Measurements from ENCODE around the gene PRKCQ.

The PRKCQ gene

DNA sequence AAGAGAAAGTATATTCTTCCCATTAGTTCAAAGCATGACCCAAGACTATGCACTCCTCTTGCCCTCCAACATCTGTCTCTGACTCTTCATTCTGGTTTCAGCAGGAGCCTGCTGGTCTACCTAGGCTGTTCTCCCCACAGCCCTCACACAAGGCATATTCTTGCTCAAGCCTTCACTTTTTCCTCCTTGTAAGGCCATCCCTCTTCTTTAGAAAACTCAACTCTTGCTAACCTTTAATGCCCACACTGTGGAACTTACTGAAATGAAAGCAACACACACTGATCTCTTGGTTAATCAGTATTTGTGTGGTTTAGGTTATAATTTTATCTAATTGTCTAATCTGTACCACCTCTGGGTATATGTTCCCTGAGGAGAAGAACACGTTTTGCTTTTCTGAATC is 75.8 kb downstream of the PRKCQ start:
- H3K4me3 ChIP-seq (ENCODE audit: low read depth, low read length) = no peak overlapping the region
- ChIA-PET POLR2A (no interaction called here), CTCF (no interaction called here)
- DNase-seq (ENCODE audit: low read depth, low spot score) = no peak
- no peak for TF ChIP-seq CTCF (IDR thresholded peaks at IDR 0.05; ENCODE audit: insufficient read depth, low read length, missing control alignments)

- POLR2A ChIA-PET = no interaction called here
- CTCF ChIA-PET = no interaction called here
- H3K4me3 ChIP-seq (ENCODE audit: low read depth, low read length) = no peak overlapping the region
- TF ChIP-seq CTCF (IDR thresholded peaks at IDR 0.05; ENCODE audit: insufficient read depth, low read length, missing control alignments) = no peak
- DNase-seq (ENCODE audit: low read depth, low spot score) = no peak
Observed at GRCh38 chr10:6503171-6503570, 76.9 kb downstream of the PRKCQ start.

GRCh38 chr10:6501931-6502330 is 78.1 kb downstream of the PRKCQ start:
- CTCF ChIA-PET = no interaction called here
- no peak for TF ChIP-seq CTCF (IDR thresholded peaks at IDR 0.05; ENCODE audit: insufficient read depth, low read length, missing control alignments)
- DNase-seq (ENCODE audit: low read depth, low spot score) = no peak
- no peak overlapping the region for H3K4me3 ChIP-seq (ENCODE audit: low read depth, low read length)
- POLR2A ChIA-PET = no interaction called here

DNA sequence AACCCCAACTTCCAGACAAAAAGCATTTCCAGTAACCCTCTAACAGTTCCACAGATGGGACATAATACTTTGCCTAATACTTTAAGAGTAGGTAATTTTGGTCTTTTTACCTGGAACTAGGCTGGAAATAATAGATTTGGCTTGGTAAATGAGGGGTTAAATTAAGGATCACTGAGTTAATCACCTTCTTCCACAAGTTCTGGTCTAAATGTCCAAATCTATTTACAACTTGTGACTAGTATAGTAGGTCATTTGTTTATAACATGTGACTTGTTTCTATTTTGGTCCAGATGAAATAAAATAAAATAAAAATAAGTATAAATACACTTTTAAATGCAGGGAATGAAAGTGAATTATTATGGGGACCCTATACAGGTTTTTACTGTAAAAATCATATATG is 80.1 kb downstream of the PRKCQ start:
- no peak for TF ChIP-seq CTCF (IDR thresholded peaks at IDR 0.05; ENCODE audit: insufficient read depth, low read length, missing control alignments)
- DNase-seq (ENCODE audit: low read depth, low spot score) = no peak
- ChIA-PET POLR2A (no interaction called here), CTCF (no interaction called here)
- H3K4me3 ChIP-seq (ENCODE audit: low read depth, low read length) = no peak overlapping the region

DNA sequence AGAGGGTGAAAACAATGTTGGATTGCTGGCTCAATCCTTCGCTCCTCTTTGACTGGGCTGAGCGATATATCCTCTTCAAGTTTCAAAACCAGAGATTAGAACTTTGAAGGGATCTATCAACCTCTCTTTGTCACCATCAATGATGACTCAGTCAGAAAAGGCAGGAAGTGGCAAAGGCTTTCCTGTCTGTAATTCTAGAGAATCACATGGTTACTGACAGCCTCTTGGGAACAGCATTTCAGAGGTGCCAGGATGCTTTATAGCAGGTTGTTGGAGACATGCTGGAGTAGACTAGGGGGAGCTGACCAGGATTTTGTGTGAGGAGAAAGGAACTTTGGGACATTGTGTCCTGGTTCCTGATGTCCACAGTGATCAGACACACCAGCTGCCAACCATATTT is 81.3 kb downstream of the PRKCQ start:
- H3K4me3 ChIP-seq (ENCODE audit: low read depth, low read length) = no peak overlapping the region
- no peak for DNase-seq (ENCODE audit: low read depth, low spot score)
- ChIA-PET CTCF (no interaction called here), POLR2A (no interaction called here)
- TF ChIP-seq CTCF (IDR thresholded peaks at IDR 0.05; ENCODE audit: insufficient read depth, low read length, missing control alignments) = no peak

- CTCF ChIA-PET = no interaction called here
- POLR2A ChIA-PET = no interaction called here
- TF ChIP-seq CTCF (IDR thresholded peaks at IDR 0.05; ENCODE audit: insufficient read depth, low read length, missing control alignments) = no peak
- H3K4me3 ChIP-seq (ENCODE audit: low read depth, low read length) = no peak overlapping the region
- no peak for DNase-seq (ENCODE audit: low read depth, low spot score)
Observed at GRCh38 chr10:6497620-6498019, 82.5 kb downstream of the PRKCQ start.
